Psoas muscle (tissue), 8 donors: ENCODE measurements around the gene ERN1. TPM values are rescaled to one million over a fixed set of nuclear protein-coding genes. Genes with fewer than 3 reads are reported as not detected.

Experiments
- ATAC-seq, 4 donors: fragments of 200-7000 bp; cut with Tn5 transposase; one replicate each; pipeline ENCODE4 v1.9.1; 2020; ENCODE audit warnings: moderate library complexity in 3 of 4, mild to moderate bottlenecking in 2 of 4
- DNase-seq, 2 donors: peaks; one replicate each; pipeline ENCODE4 v3.0.0-alpha.2; 2020
- H3K27ac ChIP-seq: fragments of 200-600 bp; one replicate; pipeline ENCODE4 v1.8.0; 2022
- H3K27me3 ChIP-seq, 3 donors: fragments of 200-600 bp in 1 of 3; one replicate each; pipeline versions ENCODE4 v1.6.1 to v1.8.0; 2013 to 2022; ENCODE audit warnings: low read length in 2 of 3, mild to moderate bottlenecking in 2 of 3, moderate library complexity in 1 of 3; ENCODE audit not compliant: insufficient read depth in 3 of 3
- H3K36me3 ChIP-seq, 2 donors: fragments of 200-600 bp in 1 of 2; one replicate each; pipeline versions ENCODE4 v1.6.1 to v1.8.0; 2013 to 2022; ENCODE audit warnings: low read depth in 1 of 2, mild to moderate bottlenecking in 1 of 2, moderate library complexity in 1 of 2; ENCODE audit not compliant: insufficient read depth in 1 of 2
- H3K4me1 ChIP-seq: fragments of 200-600 bp; one replicate; pipeline ENCODE4 v1.8.0; 2022
- H3K4me3 ChIP-seq: fragments of 200-600 bp; one replicate; pipeline ENCODE4 v1.8.0; 2022; ENCODE audit warnings: mild to moderate bottlenecking
- H3K9me3 ChIP-seq: fragments of 200-600 bp; one replicate; pipeline ENCODE4 v1.8.0; 2022
- CTCF ChIP-seq: fragments of 200-600 bp; IDR thresholded peaks from one replicate; pipeline ENCODE4 v1.8.0; 2022; ENCODE audit warnings: antibody characterized with exemption
- WGBS, 3 donors: extraction: QIAGEN DNeasy Blood & Tissue Kit; methylation state at CpG; one replicate each; pipeline versions ENCODE4 v1.1.6 to v1.1.7; 2013; 5-methylcytosine and 5-hydroxymethylcytosine counted together
- intact Hi-C, 2 donors: fragments of 100-400 bp; cut with DNase I; formaldehyde crosslinking; loops; one replicate each; pipeline versions ENCODE4 v1.11.0 to v1.14.2; 2022
- polyA plus RNA-seq, 3 donors: library from polyadenylated mRNA; stranded (reverse); fragments of 200-250 nt; gene quantifications; one replicate each; pipeline ENCODE4 v1.2.3, GENCODE V29; 2013
- total RNA-seq, 4 donors: library from RNA; stranded (reverse); fragmentation: NEBNext Ultra II Directional in 2 of 4; extraction: Animal tissue kit (Norgen Biotek cat#: 25700) in 2 of 4; gene quantifications; one replicate each; pipeline versions ENCODE4 v1.2.1 to v1.2.4, GENCODE V29; 2021 to 2023
- donor health status: healthy with polysubstance abuse.
- donor health status: DM: no; HTN: no; CAD: no; lungs with moderate emphysema.
- donor health status: Bipolar disorder and iron deficiency.
- donor health status: healthy.
- donor health status: DM: yes; HTN: yes; CAD: no.
- donor health status: DM: no; HTN: no; CAD: no.
- donor health status: DM: no; HTN: no; CAD: no.
- donor health status: DM: yes; HTN: yes; CAD: no.

The ERN1 gene
- total and polyA plus RNA-seq, 7 donors, result 2.8 to 16.6 (median 10.6) TPM

- H3K36me3 ChIP-seq, result peaks cover 0 to 6% of the 10 kb centered on the region in 2 donors
- ATAC-seq (no peak), DNase-seq (no peak)
- no peaks in the 10 kb centered on the region for H3K4me1 ChIP-seq
- no peaks in the 10 kb centered on the region for H3K9me3 ChIP-seq
- no peak for TF ChIP-seq CTCF
- WGBS, 3 donors, result 73 to 82% (median 82%) methylated on average over 6 of the region's 6 CpGs
- H3K27ac ChIP-seq, result no peak overlapping the region
- H3K27me3 ChIP-seq, result no peaks in the 10 kb centered on the region
- no peak overlapping the region for H3K4me3 ChIP-seq
- intact Hi-C loops, result no loop called here
Observed at GRCh38 chr17:64037180-64037579, 92.8 kb downstream of the ERN1 start.

GRCh38 chr17:64036198-64036922 is 93.6 kb downstream of the ERN1 start:
- no peak for TF ChIP-seq CTCF
- H3K9me3 ChIP-seq, result no peaks in the 10 kb centered on the region
- no peaks in the 10 kb centered on the region for H3K4me1 ChIP-seq
- 82 to 88% (median 86%) methylated on average over 14 of the region's 14 CpGs for WGBS, 3 donors
- no peaks in the 10 kb centered on the region for H3K27me3 ChIP-seq
- intact Hi-C loops, result no loop called here
- no peak overlapping the region for H3K4me3 ChIP-seq
- H3K36me3 ChIP-seq, result no peaks in the 10 kb centered on the region
- ATAC-seq (no peak), DNase-seq (no peak)
- H3K27ac ChIP-seq, result no peak overlapping the region

- ATAC-seq (no peak), DNase-seq (no peak)
- WGBS, 3 donors, result 81 to 89% (median 81%) methylated on average over 4 of the region's 4 CpGs
- no peak overlapping the region for H3K27ac ChIP-seq
- no peaks in the 10 kb centered on the region for H3K27me3 ChIP-seq
- intact Hi-C loops, result no loop called here
- no peaks in the 10 kb centered on the region for H3K4me1 ChIP-seq
- TF ChIP-seq CTCF, result no peak
- no peak overlapping the region for H3K4me3 ChIP-seq
- H3K36me3 ChIP-seq, result no peaks in the 10 kb centered on the region
- no peaks in the 10 kb centered on the region for H3K9me3 ChIP-seq
Observed at GRCh38 chr17:64032081-64032480, 97.9 kb downstream of the ERN1 start.

- Histone ChIP-seq H3K27ac (no peak overlapping the region), H3K4me3 (no peak overlapping the region), H3K9me3 (no peaks in the 10 kb centered on the region), H3K27me3 (no peaks in the 10 kb centered on the region), H3K36me3 (no peaks in the 10 kb centered on the region), H3K4me1 (peaks cover 4% of the 10 kb centered on the region)
- ATAC-seq (peak; percentile 61 to 75 (median 68)), DNase-seq (peak; percentile 54 to 75)
- intact Hi-C loops, result loop anchor here (2.0 to 5.0 kb wide), 5 partner anchors 102 to 253 kb away; partner anchors contain the start of genes CSHL1 (in 1 of the 2) and ERN1 (in 1 of the 2)
- 15 to 22% (median 18%) methylated on average over 3 of the region's 3 CpGs for WGBS, 3 donors
- peak; percentile 75 for TF ChIP-seq CTCF
Observed at GRCh38 chr17:64028874-64029464, 101.0 kb downstream of the ERN1 start.
